ENCODE results near the gene EPB41. TPM values are rescaled to one million over a fixed set of nuclear protein-coding genes. Genes with fewer than 3 reads are reported as not detected.
"Not testable (repeated sequence)": the region's sequence is repeated elsewhere in the genome, so short reads cannot be mapped to it uniquely, and the experiment has no call there.

Gene EPB41
- total RNA-seq, 1 experiment from 2014 or later = 17.3 TPM

DNA sequence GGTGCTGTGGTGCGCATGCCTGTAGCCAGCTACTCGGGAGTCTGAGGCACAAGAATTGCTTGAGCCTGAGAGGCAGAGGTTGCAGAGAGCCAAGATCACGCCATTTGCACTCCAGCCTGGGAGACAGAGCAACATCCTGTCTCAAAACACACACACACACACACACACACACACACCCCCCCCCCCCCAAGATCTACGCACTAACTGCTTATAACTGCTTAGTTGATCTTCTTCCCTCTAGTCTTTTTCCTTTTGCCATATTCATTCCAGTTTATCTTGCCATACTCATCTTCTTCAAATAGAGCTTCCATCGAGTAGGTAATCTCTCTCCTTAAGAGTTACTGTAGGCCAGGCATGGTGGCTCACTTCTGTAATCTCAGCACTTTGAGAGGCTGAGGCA, 20.9 kb downstream of the EPB41 start:
- H3K4me3 ChIP-seq (ENCODE audit: low read length) = no peak overlapping the region
- H3K4me2 ChIP-seq (ENCODE audit: low read depth, low read length, poor library complexity, severe bottlenecking) = no peak overlapping the region
- no peak overlapping the region for H2AFZ ChIP-seq (ENCODE audit: low read length)
- peaks cover 16% of the 10 kb centered on the region; the same call in 1 of the 2 replicates for H4K20me1 ChIP-seq (ENCODE audit: insufficient read depth, low read depth, low read length)
- no peak overlapping the region for H3K9ac ChIP-seq (ENCODE audit: low read length)
- no peak overlapping the region for H3K27ac ChIP-seq (ENCODE audit: low read length)
- no peaks in the 10 kb centered on the region for H3K4me1 ChIP-seq (ENCODE audit: low read length)
- DNase-seq = no peak
- H3K79me2 ChIP-seq (ENCODE audit: low read length) = no peaks in the 10 kb centered on the region
- no peaks in the 10 kb centered on the region for H3K36me3 ChIP-seq (ENCODE audit: insufficient read depth, low read length)
- no peaks in the 10 kb centered on the region for H3K9me2 ChIP-seq (replicated peaks; ENCODE audit: insufficient read depth, low read length)
- H3K9me3 ChIP-seq (ENCODE audit: low read length) = no peaks in the 10 kb centered on the region
- H3K27me3 ChIP-seq (ENCODE audit: low read length) = no peaks in the 10 kb centered on the region

DNA sequence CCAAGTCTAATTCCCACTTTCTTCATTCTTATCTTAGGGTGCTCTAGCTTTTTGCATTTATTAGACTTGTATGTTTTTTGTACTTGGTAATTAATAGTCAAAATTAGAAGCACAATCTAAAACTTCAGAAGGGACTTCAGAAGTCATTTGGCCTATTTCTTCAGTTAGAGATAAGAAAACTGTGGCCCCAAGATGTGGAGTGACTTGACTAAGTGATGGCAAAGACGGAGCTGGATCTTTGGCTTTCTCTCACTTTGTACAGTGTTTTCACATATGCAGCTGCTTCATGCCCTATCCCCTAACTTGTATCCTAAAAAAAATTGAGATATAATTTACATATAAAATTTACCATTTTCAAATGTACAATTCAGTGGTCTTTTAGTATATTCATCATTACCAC, 21.7 kb downstream of the EPB41 start:
- no peaks in the 10 kb centered on the region for H3K9me2 ChIP-seq (replicated peaks; ENCODE audit: insufficient read depth, low read length)
- no peak overlapping the region for H2AFZ ChIP-seq (ENCODE audit: low read length)
- no peak for DNase-seq
- H3K4me3 ChIP-seq (ENCODE audit: low read length) = no peak overlapping the region
- H3K36me3 ChIP-seq (ENCODE audit: insufficient read depth, low read length) = no peaks in the 10 kb centered on the region
- H3K4me1 ChIP-seq (ENCODE audit: low read length) = no peaks in the 10 kb centered on the region
- no peak overlapping the region for H3K9ac ChIP-seq (ENCODE audit: low read length)
- H3K4me2 ChIP-seq (ENCODE audit: low read depth, low read length, poor library complexity, severe bottlenecking) = no peak overlapping the region
- H4K20me1 ChIP-seq (ENCODE audit: insufficient read depth, low read depth, low read length) = peaks cover 12% of the 10 kb centered on the region; the same call in 1 of the 2 replicates
- H3K27ac ChIP-seq (ENCODE audit: low read length) = no peak overlapping the region
- no peaks in the 10 kb centered on the region for H3K9me3 ChIP-seq (ENCODE audit: low read length)
- no peaks in the 10 kb centered on the region for H3K27me3 ChIP-seq (ENCODE audit: low read length)
- no peaks in the 10 kb centered on the region for H3K79me2 ChIP-seq (ENCODE audit: low read length)

DNA sequence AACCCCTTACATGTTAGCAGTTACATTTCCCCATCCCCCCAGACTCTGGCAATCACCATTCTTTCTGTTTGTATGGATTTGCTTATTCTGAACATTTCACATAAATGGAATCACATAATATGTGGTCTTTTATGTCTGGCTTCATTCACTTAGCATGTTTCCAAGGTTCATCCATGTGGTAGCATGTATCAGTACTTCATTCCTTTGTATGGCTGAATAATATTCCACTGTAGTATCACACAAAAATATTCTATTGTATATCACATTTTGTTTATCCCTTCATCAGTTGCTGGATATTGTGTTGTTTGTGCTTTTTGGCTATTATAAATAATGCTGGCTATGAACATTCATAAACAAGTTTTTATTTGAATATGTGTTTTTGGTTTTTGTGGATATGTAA, 22.2 kb downstream of the EPB41 start:
- Histone ChIP-seq H3K4me1 (ENCODE audit: low read length) (no peaks in the 10 kb centered on the region), H3K79me2 (ENCODE audit: low read length) (no peaks in the 10 kb centered on the region)

DNA sequence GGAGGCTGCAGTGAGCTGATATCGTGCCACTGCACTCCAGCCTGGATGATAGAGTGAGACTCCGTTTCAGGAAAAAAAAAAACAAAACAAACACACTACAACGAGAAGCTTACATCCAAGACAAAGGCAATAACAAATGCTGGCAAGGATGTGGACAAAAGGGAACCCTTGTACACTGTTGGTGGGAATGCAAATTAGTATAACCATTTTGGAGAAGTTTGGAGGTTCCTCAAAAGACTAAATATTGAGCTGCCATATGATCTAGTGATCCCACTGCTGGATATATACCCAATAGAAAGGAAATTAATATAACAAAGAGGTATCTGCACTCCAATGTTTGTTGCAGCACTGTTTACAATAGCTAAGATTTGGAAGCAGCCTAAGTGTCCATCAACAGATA, 29.2 kb downstream of the EPB41 start:
- not testable (repeated sequence) for H3K79me2 ChIP-seq (ENCODE audit: low read length); H3K4me1 ChIP-seq (ENCODE audit: low read length)
- peaks cover 18% of the 10 kb centered on the region for H4K20me1 ChIP-seq (ENCODE audit: insufficient read depth, low read depth, low read length)

More for the DNA sequence above, 22.2 kb downstream of the EPB41 start:
- H2AFZ ChIP-seq (ENCODE audit: low read length) = no peak overlapping the region
- no peak overlapping the region for H3K27ac ChIP-seq (ENCODE audit: low read length)
- peaks cover 12% of the 10 kb centered on the region; the same call in 1 of the 2 replicates for H4K20me1 ChIP-seq (ENCODE audit: insufficient read depth, low read depth, low read length)
- no peaks in the 10 kb centered on the region for H3K27me3 ChIP-seq (ENCODE audit: low read length)
- DNase-seq = no peak
- no peak overlapping the region for H3K4me2 ChIP-seq (ENCODE audit: low read depth, low read length, poor library complexity, severe bottlenecking)
- no peak overlapping the region for H3K4me3 ChIP-seq (ENCODE audit: low read length)
- no peaks in the 10 kb centered on the region for H3K9me3 ChIP-seq (ENCODE audit: low read length)
- no peaks in the 10 kb centered on the region for H3K9me2 ChIP-seq (replicated peaks; ENCODE audit: insufficient read depth, low read length)
- H3K9ac ChIP-seq (ENCODE audit: low read length) = no peak overlapping the region
- H3K36me3 ChIP-seq (ENCODE audit: insufficient read depth, low read length) = no peaks in the 10 kb centered on the region

DNA sequence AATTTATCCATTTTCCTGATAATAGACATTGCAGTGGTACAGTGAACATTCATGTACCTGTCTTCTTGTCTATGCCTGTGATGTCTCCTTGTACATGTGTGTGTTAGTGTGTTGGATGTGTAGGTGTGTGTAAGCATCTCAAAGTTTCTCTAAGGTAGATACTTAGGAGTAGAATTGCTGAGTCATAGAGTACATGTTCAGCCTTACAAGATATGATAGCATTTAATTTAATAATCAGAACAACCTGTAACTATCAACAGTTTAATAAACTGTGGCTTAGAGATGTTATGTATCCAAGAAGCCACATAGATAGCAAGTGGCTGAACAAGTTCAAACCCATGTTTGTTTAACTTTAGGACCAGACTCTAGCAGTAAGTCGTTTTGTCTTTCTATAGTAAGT, 35.6 kb downstream of the EPB41 start:
- H3K79me2 ChIP-seq (ENCODE audit: low read length) = no peaks in the 10 kb centered on the region
- DNase-seq = no peak

More for the DNA sequence above, 29.2 kb downstream of the EPB41 start:
- not testable (repeated sequence) for H3K36me3 ChIP-seq (ENCODE audit: insufficient read depth, low read length); H3K4me3 ChIP-seq (ENCODE audit: low read length); H3K27ac ChIP-seq (ENCODE audit: low read length); H3K9ac ChIP-seq (ENCODE audit: low read length); H3K9me3 ChIP-seq (ENCODE audit: low read length); H3K9me2 ChIP-seq (replicated peaks; ENCODE audit: insufficient read depth, low read length); DNase-seq; H3K27me3 ChIP-seq (ENCODE audit: low read length); H3K4me2 ChIP-seq (ENCODE audit: low read depth, low read length, poor library complexity, severe bottlenecking); H2AFZ ChIP-seq (ENCODE audit: low read length)

DNA sequence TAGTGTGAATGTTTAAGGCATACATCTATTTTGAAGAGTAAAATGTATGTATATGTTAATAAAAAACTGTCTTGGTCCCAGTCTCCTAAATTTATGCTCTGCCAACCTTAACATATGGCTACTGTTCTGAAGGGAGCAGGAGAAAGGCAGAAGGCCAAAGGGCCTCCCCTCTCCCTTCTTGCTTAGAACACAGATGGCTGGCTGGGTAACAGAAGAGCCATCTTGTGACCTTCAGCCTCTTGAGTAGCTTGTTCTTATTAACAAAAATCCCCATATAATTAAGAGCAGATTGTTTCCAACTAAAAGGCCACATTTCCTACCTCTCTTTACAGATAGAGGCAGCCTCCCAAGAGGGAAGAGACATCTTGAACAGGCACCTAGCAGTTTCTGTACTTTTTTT, 36.1 kb downstream of the EPB41 start:
- Histone ChIP-seq H3K4me3 (ENCODE audit: low read length) (no peak overlapping the region), H3K4me2 (ENCODE audit: low read depth, low read length, poor library complexity, severe bottlenecking) (no peak overlapping the region), H3K27me3 (ENCODE audit: low read length) (no peaks in the 10 kb centered on the region), H4K20me1 (ENCODE audit: insufficient read depth, low read depth, low read length) (peaks cover 12% of the 10 kb centered on the region; the same call in 1 of the 2 replicates), H3K36me3 (ENCODE audit: insufficient read depth, low read length) (no peaks in the 10 kb centered on the region), H3K79me2 (ENCODE audit: low read length) (no peaks in the 10 kb centered on the region), H3K9me2 (replicated peaks; ENCODE audit: insufficient read depth, low read length) (no peaks in the 10 kb centered on the region), H2AFZ (ENCODE audit: low read length) (no peak overlapping the region), H3K9me3 (ENCODE audit: low read length) (no peaks in the 10 kb centered on the region), H3K4me1 (ENCODE audit: low read length) (no peaks in the 10 kb centered on the region), H3K27ac (ENCODE audit: low read length) (no peak overlapping the region), H3K9ac (ENCODE audit: low read length) (no peak overlapping the region)
- no peak for DNase-seq

More for the DNA sequence above, 35.6 kb downstream of the EPB41 start:
- Histone ChIP-seq H3K36me3 (ENCODE audit: insufficient read depth, low read length) (no peaks in the 10 kb centered on the region), H3K27me3 (ENCODE audit: low read length) (no peaks in the 10 kb centered on the region), H3K9me3 (ENCODE audit: low read length) (no peaks in the 10 kb centered on the region), H3K4me2 (ENCODE audit: low read depth, low read length, poor library complexity, severe bottlenecking) (no peak overlapping the region), H3K9me2 (replicated peaks; ENCODE audit: insufficient read depth, low read length) (no peaks in the 10 kb centered on the region), H2AFZ (ENCODE audit: low read length) (no peak overlapping the region), H3K9ac (ENCODE audit: low read length) (no peak overlapping the region), H3K4me1 (ENCODE audit: low read length) (no peaks in the 10 kb centered on the region), H3K4me3 (ENCODE audit: low read length) (no peak overlapping the region), H3K27ac (ENCODE audit: low read length) (no peak overlapping the region), H4K20me1 (ENCODE audit: insufficient read depth, low read depth, low read length) (peaks cover 15% of the 10 kb centered on the region; the same call in 1 of the 2 replicates)

DNA sequence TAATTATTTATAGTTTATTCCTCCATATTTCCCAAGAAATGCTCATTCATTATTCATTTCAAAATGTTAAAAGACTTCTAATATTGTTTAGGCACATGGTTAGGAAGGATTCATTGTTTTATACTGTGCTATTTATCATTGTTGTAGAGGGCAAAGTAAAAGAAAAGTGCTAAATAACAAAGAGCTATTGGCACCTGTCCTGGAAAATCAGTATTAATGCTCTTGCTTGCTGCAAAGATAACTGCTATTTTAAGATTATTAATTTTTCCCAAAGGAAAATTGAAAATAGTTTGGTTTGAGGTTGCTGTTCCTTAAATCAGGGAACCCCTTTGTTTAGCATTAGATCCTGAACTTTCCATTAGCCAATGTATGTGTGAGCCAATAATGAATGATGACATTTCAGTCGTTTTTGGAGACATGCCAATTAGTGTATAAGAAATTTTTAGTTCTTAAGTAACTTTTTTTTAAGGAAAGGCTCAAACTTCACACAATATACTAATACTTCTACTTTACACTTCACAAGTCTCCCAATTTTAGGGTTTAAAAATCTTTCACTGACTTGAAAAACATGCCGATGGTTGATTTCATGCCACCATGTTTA, 39.9 kb downstream of the EPB41 start:
- Histone ChIP-seq H3K9ac (ENCODE audit: low read length) (no peak overlapping the region), H3K4me3 (ENCODE audit: low read length) (no peak overlapping the region), H3K27me3 (ENCODE audit: low read length) (no peaks in the 10 kb centered on the region), H3K4me1 (ENCODE audit: low read length) (no peaks in the 10 kb centered on the region), H3K4me2 (ENCODE audit: low read depth, low read length, poor library complexity, severe bottlenecking) (no peak overlapping the region), H3K36me3 (ENCODE audit: insufficient read depth, low read length) (no peaks in the 10 kb centered on the region), H3K27ac (ENCODE audit: low read length) (no peak overlapping the region), H2AFZ (ENCODE audit: low read length) (no peak overlapping the region), H3K79me2 (ENCODE audit: low read length) (no peaks in the 10 kb centered on the region), H4K20me1 (ENCODE audit: insufficient read depth, low read depth, low read length) (peaks cover 14% of the 10 kb centered on the region), H3K9me2 (replicated peaks; ENCODE audit: insufficient read depth, low read length) (no peaks in the 10 kb centered on the region), H3K9me3 (ENCODE audit: low read length) (no peaks in the 10 kb centered on the region)
- no peak for DNase-seq

DNA sequence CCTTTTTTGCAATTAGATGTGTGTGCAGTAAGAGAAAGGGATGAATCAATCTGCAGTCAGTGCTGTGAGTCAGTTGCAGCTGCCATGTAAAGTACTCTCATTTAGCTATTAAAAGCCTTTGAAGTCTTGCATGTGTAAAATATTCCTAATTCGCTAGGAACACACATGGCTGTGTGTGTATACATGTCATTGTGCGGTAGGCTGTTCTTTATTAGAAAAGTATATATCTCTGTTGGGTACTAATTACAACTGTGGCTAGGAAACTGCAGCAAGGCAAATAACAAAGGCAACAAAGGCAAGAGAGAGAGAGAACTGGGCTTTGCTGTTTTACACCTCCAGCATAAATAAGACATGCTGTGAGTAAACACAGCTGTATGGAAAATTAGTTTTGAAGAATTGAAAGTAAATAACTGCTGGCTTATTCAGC, 41.7 kb downstream of the EPB41 start:
- Histone ChIP-seq H3K4me3 (ENCODE audit: low read length) (no peak overlapping the region), H3K9ac (ENCODE audit: low read length) (no peak overlapping the region), H3K9me3 (ENCODE audit: low read length) (no peaks in the 10 kb centered on the region), H3K4me1 (ENCODE audit: low read length) (no peaks in the 10 kb centered on the region), H3K27me3 (ENCODE audit: low read length) (no peaks in the 10 kb centered on the region), H3K79me2 (ENCODE audit: low read length) (no peaks in the 10 kb centered on the region), H2AFZ (ENCODE audit: low read length) (no peak overlapping the region), H3K9me2 (replicated peaks; ENCODE audit: insufficient read depth, low read length) (no peaks in the 10 kb centered on the region), H3K36me3 (ENCODE audit: insufficient read depth, low read length) (no peaks in the 10 kb centered on the region), H4K20me1 (ENCODE audit: insufficient read depth, low read depth, low read length) (peaks cover 14% of the 10 kb centered on the region), H3K4me2 (ENCODE audit: low read depth, low read length, poor library complexity, severe bottlenecking) (no peak overlapping the region), H3K27ac (ENCODE audit: low read length) (no peak overlapping the region)
- DNase-seq = no peak

Measured in Karpas-422 (cell line).